K562 (cell line): ENCODE measurements around the gene ZBTB46. TPM values are rescaled to one million over a fixed set of nuclear protein-coding genes. Genes with fewer than 3 reads are reported as not detected.

Experiments used
- EGR1 ChIP-seq: fragments of 450-650 bp; conservative IDR thresholded peaks from 2 replicates; pipeline ENCODE4 v1.6.1; 2017; ENCODE audit warnings: mild to moderate bottlenecking
- PCBP1 ChIP-seq: fragments of 200-400 bp; formaldehyde crosslinking; IDR thresholded peaks from 2 replicates; pipeline ENCODE4 v1.6.1; 2018; ENCODE audit warnings: mild to moderate bottlenecking, low read depth, low read length; ENCODE audit not compliant: poor library complexity, severe bottlenecking
- PHF8 ChIP-seq: fragments of 200-600 bp; sonication (generic); IDR thresholded peaks from 2 replicates; pipeline ENCODE4 v1.6.1; 2012; ENCODE audit warnings: mixed run types, mild to moderate bottlenecking, inconsistent platforms, low read length, moderate library complexity, borderline replicate concordance
- POLR2A ChIP-seq: fragments of 450-650 bp; conservative IDR thresholded peaks from 2 replicates; pipeline ENCODE4 v1.6.1; 2016
- RFX7 ChIP-seq: fragments of 250-450 bp; sonication (Bioruptor Pico); IDR thresholded peaks from 2 replicates; pipeline ENCODE4 v1.5.1; 2021; ENCODE audit warnings: mild to moderate bottlenecking
- SMAD1 ChIP-seq: fragments of 150-350 bp; IDR thresholded peaks from 2 replicates; pipeline ENCODE4 v1.6.1; 2014; ENCODE audit warnings: low read length, low read depth; ENCODE audit not compliant: partially characterized antibody
- SRSF1 ChIP-seq: fragments of 200-400 bp; formaldehyde crosslinking; IDR thresholded peaks from 2 replicates; pipeline ENCODE4 v1.6.1; 2017; ENCODE audit warnings: mild to moderate bottlenecking, low read depth, low read length, moderate library complexity
- ZNF583 ChIP-seq: fragments of 250-450 bp; sonication (Bioruptor Pico); IDR thresholded peaks from 2 replicates; pipeline ENCODE4 v1.4.0; 2020
- polyA plus RNA-seq, 8 experiments: library from polyadenylated mRNA; depleted of rRNA in 4 of 8; stranded (reverse) in 5 of 8; unstranded in 3 of 8; fragments of >200 nt; fragmentation: Nextera tagmentation in 2 of 8; fragmentation: Illumina TruSeq in 1 of 8; extraction: Ambion mirVana in 2 of 8; extraction: Trizol in 1 of 8; gene quantifications; 2 replicates each; pipeline versions ENCODE4 v1.2.1 to v1.2.3, GENCODE V29; 2011 to 2014; ENCODE audit warnings: inconsistent platforms in 1 of 8, missing spikeins in 1 of 8
- total RNA-seq, 7 experiments: library from RNA; depleted of rRNA in 6 of 7; stranded (reverse); fragments of >200 nt in 6 of 7; fragmentation: Illumina TruSeq in 2 of 7; extraction: Trizol in 2 of 7; gene quantifications; 2 replicates each; pipeline versions ENCODE4 v1.2.1 to v1.2.3, GENCODE V29; 2011 to 2021; ENCODE audit warnings: low replicate concordance in 1 of 7
- TF ChIP-seq, protein P1 (sequence below): fragments of 450-650 bp; formaldehyde crosslinking; IDR thresholded peaks from 2 replicates; pipeline ENCODE4 v1.4.0; 2022; ENCODE audit warnings: mild to moderate bottlenecking, moderate library complexity
- TF ChIP-seq, protein P2 (sequence below): fragments of 450-650 bp; IDR thresholded peaks from 2 replicates; pipeline ENCODE4 v1.7.0; 2016; ENCODE audit warnings: borderline replicate concordance
- TF ChIP-seq, protein P3 (sequence below): fragments of 450-650 bp; formaldehyde crosslinking; conservative IDR thresholded peaks from 2 replicates; pipeline ENCODE4 v1.4.0; 2022; ENCODE audit warnings: mild to moderate bottlenecking, missing genetic modification characterization
- TF ChIP-seq, protein P4 (sequence below), 2 experiments: IDR thresholded peaks in 1 of 2; conservative IDR thresholded peaks in 1 of 2; 2 replicates each; pipeline ENCODE4 v1.6.1; 2016; ENCODE audit warnings: low read depth in 2 of 2, mild to moderate bottlenecking in 1 of 2, missing compliant biosample characterization in 1 of 2, missing genetic modification characterization in 1 of 2, moderate library complexity in 1 of 2
- TF ChIP-seq, protein P5 (sequence below), 2 experiments: fragments of 450-650 bp in 1 of 2; IDR thresholded peaks; 2 replicates each; pipeline ENCODE4 v1.6.1; 2011 to 2017; ENCODE audit warnings: low read depth in 2 of 2, antibody characterized with exemption in 1 of 2, borderline replicate concordance in 1 of 2, low read length in 1 of 2, mild to moderate bottlenecking in 1 of 2, mixed read lengths in 1 of 2; ENCODE audit not compliant: control insufficient read depth in 1 of 2
- TF ChIP-seq, protein P6 (sequence below): sonication (generic); formaldehyde crosslinking; IDR thresholded peaks from 2 replicates; pipeline ENCODE4 v1.8.1; 2022; ENCODE audit warnings: missing genetic modification reagents

ZBTB46 gene
- total and polyA plus RNA-seq, 9 of the 15 experiments (the other 6 are each of a cell fraction or from before 2014, with no cell fraction given): 0.29 to 4.1 (median 1.1) TPM

DNA sequence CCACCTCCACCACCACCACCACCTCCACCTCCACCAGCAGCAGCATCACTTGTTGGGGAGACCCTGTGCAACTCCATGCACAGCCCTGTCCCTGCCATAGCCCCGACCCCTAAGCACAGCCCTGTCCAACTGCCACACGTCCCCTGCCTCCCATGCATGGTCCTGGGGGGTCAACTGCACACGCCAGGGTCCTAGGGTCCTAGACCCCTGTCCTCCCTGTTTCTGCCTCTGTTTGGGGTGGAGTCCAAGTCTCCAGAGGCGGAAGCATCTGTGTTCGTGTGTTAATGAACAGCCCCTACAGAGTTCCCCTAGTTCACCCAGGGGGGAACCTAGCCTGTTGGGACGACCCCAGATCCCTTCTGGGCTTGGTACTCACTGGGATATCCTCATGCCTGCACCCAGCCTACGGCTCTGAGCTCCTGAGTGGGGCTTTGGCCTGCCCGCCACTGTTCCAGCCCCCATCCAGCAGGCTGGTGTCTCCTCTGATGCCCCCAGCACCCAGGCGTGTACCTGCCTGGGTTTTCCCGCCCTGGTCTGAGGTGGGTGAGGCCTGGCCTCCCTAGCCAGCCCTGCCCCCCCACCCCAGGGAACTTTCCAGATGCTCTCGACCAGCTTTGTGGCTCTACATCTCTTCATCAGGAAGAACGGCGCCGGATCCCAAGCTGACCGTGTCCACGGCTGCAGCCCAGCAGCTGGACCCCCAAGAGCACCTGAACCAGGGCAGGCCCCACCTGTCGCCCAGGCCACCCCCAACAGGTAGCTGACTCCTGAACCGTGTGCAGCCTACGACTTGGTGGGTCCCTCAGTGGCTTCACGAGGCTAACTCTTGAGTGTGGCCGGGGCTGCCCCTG, 137.1 kb downstream of the ZBTB46 start (continued):
- TF ChIP-seq, protein P1, sequence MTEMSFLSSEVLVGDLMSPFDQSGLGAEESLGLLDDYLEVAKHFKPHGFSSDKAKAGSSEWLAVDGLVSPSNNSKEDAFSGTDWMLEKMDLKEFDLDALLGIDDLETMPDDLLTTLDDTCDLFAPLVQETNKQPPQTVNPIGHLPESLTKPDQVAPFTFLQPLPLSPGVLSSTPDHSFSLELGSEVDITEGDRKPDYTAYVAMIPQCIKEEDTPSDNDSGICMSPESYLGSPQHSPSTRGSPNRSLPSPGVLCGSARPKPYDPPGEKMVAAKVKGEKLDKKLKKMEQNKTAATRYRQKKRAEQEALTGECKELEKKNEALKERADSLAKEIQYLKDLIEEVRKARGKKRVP (CRISPR knock-in tag): no peak
- TF ChIP-seq EGR1 (no peak), PCBP1 (peak; percentile 6), POLR2A (peak; percentile 53), PHF8 (no peak), ZNF583 (CRISPR knock-in tag) (no peak), RFX7 (CRISPR knock-in tag) (no peak), SRSF1 (no peak), SMAD1 (no peak)
- TF ChIP-seq, protein P2, sequence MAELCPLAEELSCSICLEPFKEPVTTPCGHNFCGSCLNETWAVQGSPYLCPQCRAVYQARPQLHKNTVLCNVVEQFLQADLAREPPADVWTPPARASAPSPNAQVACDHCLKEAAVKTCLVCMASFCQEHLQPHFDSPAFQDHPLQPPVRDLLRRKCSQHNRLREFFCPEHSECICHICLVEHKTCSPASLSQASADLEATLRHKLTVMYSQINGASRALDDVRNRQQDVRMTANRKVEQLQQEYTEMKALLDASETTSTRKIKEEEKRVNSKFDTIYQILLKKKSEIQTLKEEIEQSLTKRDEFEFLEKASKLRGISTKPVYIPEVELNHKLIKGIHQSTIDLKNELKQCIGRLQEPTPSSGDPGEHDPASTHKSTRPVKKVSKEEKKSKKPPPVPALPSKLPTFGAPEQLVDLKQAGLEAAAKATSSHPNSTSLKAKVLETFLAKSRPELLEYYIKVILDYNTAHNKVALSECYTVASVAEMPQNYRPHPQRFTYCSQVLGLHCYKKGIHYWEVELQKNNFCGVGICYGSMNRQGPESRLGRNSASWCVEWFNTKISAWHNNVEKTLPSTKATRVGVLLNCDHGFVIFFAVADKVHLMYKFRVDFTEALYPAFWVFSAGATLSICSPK: no peak
- TF ChIP-seq, protein P3, sequence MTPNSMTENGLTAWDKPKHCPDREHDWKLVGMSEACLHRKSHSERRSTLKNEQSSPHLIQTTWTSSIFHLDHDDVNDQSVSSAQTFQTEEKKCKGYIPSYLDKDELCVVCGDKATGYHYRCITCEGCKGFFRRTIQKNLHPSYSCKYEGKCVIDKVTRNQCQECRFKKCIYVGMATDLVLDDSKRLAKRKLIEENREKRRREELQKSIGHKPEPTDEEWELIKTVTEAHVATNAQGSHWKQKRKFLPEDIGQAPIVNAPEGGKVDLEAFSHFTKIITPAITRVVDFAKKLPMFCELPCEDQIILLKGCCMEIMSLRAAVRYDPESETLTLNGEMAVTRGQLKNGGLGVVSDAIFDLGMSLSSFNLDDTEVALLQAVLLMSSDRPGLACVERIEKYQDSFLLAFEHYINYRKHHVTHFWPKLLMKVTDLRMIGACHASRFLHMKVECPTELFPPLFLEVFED (CRISPR knock-in tag): no peak
- TF ChIP-seq, protein P4, sequence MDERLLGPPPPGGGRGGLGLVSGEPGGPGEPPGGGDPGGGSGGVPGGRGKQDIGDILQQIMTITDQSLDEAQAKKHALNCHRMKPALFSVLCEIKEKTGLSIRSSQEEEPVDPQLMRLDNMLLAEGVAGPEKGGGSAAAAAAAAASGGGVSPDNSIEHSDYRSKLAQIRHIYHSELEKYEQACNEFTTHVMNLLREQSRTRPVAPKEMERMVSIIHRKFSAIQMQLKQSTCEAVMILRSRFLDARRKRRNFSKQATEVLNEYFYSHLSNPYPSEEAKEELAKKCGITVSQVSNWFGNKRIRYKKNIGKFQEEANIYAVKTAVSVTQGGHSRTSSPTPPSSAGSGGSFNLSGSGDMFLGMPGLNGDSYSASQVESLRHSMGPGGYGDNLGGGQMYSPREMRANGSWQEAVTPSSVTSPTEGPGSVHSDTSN (CRISPR knock-in tag; IDR thresholded peaks at IDR 0.05; ENCODE audit: low read depth): no peak
- TF ChIP-seq, protein P4 (tag; conservative IDR thresholded peaks at IDR 0.05; ENCODE audit: low read depth): no peak
- TF ChIP-seq, protein P5, sequence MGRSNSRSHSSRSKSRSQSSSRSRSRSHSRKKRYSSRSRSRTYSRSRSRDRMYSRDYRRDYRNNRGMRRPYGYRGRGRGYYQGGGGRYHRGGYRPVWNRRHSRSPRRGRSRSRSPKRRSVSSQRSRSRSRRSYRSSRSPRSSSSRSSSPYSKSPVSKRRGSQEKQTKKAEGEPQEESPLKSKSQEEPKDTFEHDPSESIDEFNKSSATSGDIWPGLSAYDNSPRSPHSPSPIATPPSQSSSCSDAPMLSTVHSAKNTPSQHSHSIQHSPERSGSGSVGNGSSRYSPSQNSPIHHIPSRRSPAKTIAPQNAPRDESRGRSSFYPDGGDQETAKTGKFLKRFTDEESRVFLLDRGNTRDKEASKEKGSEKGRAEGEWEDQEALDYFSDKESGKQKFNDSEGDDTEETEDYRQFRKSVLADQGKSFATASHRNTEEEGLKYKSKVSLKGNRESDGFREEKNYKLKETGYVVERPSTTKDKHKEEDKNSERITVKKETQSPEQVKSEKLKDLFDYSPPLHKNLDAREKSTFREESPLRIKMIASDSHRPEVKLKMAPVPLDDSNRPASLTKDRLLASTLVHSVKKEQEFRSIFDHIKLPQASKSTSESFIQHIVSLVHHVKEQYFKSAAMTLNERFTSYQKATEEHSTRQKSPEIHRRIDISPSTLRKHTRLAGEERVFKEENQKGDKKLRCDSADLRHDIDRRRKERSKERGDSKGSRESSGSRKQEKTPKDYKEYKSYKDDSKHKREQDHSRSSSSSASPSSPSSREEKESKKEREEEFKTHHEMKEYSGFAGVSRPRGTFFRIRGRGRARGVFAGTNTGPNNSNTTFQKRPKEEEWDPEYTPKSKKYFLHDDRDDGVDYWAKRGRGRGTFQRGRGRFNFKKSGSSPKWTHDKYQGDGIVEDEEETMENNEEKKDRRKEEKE (IDR thresholded peaks at IDR 0.05; ENCODE audit: borderline replicate concordance in 1 of 2, control insufficient read depth in 1 of 2, low read depth in 2 of 2, low read length in 1 of 2): no peak
- TF ChIP-seq, protein P6, sequence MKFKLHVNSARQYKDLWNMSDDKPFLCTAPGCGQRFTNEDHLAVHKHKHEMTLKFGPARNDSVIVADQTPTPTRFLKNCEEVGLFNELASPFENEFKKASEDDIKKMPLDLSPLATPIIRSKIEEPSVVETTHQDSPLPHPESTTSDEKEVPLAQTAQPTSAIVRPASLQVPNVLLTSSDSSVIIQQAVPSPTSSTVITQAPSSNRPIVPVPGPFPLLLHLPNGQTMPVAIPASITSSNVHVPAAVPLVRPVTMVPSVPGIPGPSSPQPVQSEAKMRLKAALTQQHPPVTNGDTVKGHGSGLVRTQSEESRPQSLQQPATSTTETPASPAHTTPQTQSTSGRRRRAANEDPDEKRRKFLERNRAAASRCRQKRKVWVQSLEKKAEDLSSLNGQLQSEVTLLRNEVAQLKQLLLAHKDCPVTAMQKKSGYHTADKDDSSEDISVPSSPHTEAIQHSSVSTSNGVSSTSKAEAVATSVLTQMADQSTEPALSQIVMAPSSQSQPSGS (CRISPR knock-in tag): no peak
